GM19395 (cell line): ENCODE data around the gene RPRD1B.

Experiments used
- ATAC-seq: cut with Tn5 transposase; IDR thresholded peaks from one replicate; pipeline ENCODE4 v1.9.1; 2021; ENCODE audit warnings: mild to moderate bottlenecking, moderate library complexity; ENCODE audit not compliant: unreplicated experiment

RPRD1B gene

GRCh38 chr20:38116409-38117165 lies 83.0 kb downstream of the RPRD1B start:
- ATAC-seq, result no peak

- ATAC-seq, result no peak
Observed at GRCh38 chr20:38117205-38117604, 83.7 kb downstream of the RPRD1B start.

- ATAC-seq, result no peak
Observed at GRCh38 chr20:38117635-38118034, 84.1 kb downstream of the RPRD1B start.

GRCh38 chr20:38119446-38119845 lies 85.9 kb downstream of the RPRD1B start:
- no peak for ATAC-seq

GRCh38 chr20:38120625-38120988 lies 87.1 kb downstream of the RPRD1B start:
- no peak for ATAC-seq

- ATAC-seq, result no peak
Observed at GRCh38 chr20:38121741-38122140, 88.2 kb downstream of the RPRD1B start.

- no peak for ATAC-seq
Observed at GRCh38 chr20:38123021-38123587, 89.6 kb downstream of the RPRD1B start.

GRCh38 chr20:38125157-38126056 lies 91.9 kb downstream of the RPRD1B start:
- ATAC-seq, result no peak

GRCh38 chr20:38126146-38126921 lies 92.8 kb downstream of the RPRD1B start:
- ATAC-seq, result no peak

- no peak for ATAC-seq
Observed at GRCh38 chr20:38126932-38127621, 93.5 kb downstream of the RPRD1B start.

GRCh38 chr20:38127920-38128528 lies 94.5 kb downstream of the RPRD1B start:
- no peak for ATAC-seq

GRCh38 chr20:38128691-38129090 lies 95.1 kb downstream of the RPRD1B start:
- no peak for ATAC-seq

GRCh38 chr20:38129248-38129865 lies 95.8 kb downstream of the RPRD1B start:
- ATAC-seq, result no peak

- no peak for ATAC-seq
Observed at GRCh38 chr20:38129893-38130609, 96.5 kb downstream of the RPRD1B start.

- no peak for ATAC-seq
Observed at GRCh38 chr20:38130687-38131587, 97.4 kb downstream of the RPRD1B start.

- ATAC-seq, result no peak
Observed at GRCh38 chr20:38131588-38132121, 98.1 kb downstream of the RPRD1B start.

GRCh38 chr20:38132156-38132909 lies 98.8 kb downstream of the RPRD1B start:
- no peak for ATAC-seq
